H9 (cell line): ENCODE measurements around the gene MLYCD. TPM values are rescaled to one million over a fixed set of nuclear protein-coding genes. Genes with fewer than 3 reads are reported as not detected.

ENCODE experiments used
- DNase-seq: peaks from one replicate; pipeline ENCODE4 v3.0.0-alpha.2; 2017
- H2AFZ ChIP-seq: one replicate; pipeline ENCODE4 v1.6.1; 2013; ENCODE audit warnings: mild to moderate bottlenecking, low read length, control low read depth, moderate library complexity
- H2AK5ac ChIP-seq: 2 replicates; pipeline ENCODE4 v1.6.1; 2013; ENCODE audit warnings: low read length, control low read depth, mixed read lengths; ENCODE audit not compliant: insufficient read length
- H2BK120ac ChIP-seq: one replicate; pipeline ENCODE4 v1.6.1; 2013; ENCODE audit warnings: low read depth, mild to moderate bottlenecking, low read length, control low read depth, inconsistent platforms; ENCODE audit not compliant: poor library complexity, severe bottlenecking
- H2BK12ac ChIP-seq: 2 replicates; pipeline ENCODE4 v1.6.1; 2013; ENCODE audit warnings: low read length, control low read depth, mixed read lengths, low read depth; ENCODE audit not compliant: insufficient read length
- H2BK15ac ChIP-seq: 2 replicates; pipeline ENCODE4 v1.6.1; 2013; ENCODE audit warnings: low read depth, low read length, control low read depth
- H2BK20ac ChIP-seq: one replicate; pipeline ENCODE4 v1.6.1; 2013; ENCODE audit warnings: low read depth, mild to moderate bottlenecking, low read length, control low read depth, inconsistent platforms; ENCODE audit not compliant: poor library complexity, severe bottlenecking
- H2BK5ac ChIP-seq: 2 replicates; pipeline ENCODE4 v1.6.1; 2013; ENCODE audit warnings: low read length, control low read depth, mixed read lengths; ENCODE audit not compliant: insufficient read length
- H3K14ac ChIP-seq: 2 replicates; pipeline ENCODE4 v1.6.1; 2013; ENCODE audit warnings: low read length, control low read depth; ENCODE audit not compliant: insufficient read depth
- H3K18ac ChIP-seq: 2 replicates; pipeline ENCODE4 v1.6.1; 2013; ENCODE audit warnings: low read depth, mild to moderate bottlenecking, mixed read lengths, low read length, control low read depth; ENCODE audit not compliant: insufficient read length
- H3K23ac ChIP-seq: 2 replicates; pipeline ENCODE4 v1.6.1; 2013; ENCODE audit warnings: low read length, control low read depth, mixed read lengths, low read depth; ENCODE audit not compliant: insufficient read length
- H3K23me2 ChIP-seq: 2 replicates; pipeline ENCODE4 v1.6.1; 2013; ENCODE audit warnings: low read depth, mild to moderate bottlenecking, mixed read lengths, low read length, control low read depth; ENCODE audit not compliant: insufficient read length, poor library complexity, severe bottlenecking
- H3K27ac ChIP-seq: 2 replicates; pipeline ENCODE4 v1.5.1; 2013; ENCODE audit warnings: low read length, control low read depth, mixed read lengths, low read depth; ENCODE audit not compliant: insufficient read length
- H3K27me3 ChIP-seq: 2 replicates; pipeline ENCODE4 v1.6.1; 2013; ENCODE audit warnings: low read length, control low read depth, inconsistent platforms; ENCODE audit not compliant: insufficient read depth
- H3K4ac ChIP-seq: 2 replicates; pipeline ENCODE4 v1.6.1; 2013; ENCODE audit warnings: low read depth, mild to moderate bottlenecking, control low read depth, inconsistent platforms, low read length, moderate library complexity
- H3K4me1 ChIP-seq: 2 replicates; pipeline ENCODE4 v1.6.1; 2013; ENCODE audit warnings: low read length, control low read depth, inconsistent platforms; ENCODE audit not compliant: insufficient read depth
- H3K4me2 ChIP-seq: 2 replicates; pipeline ENCODE4 v1.6.1; 2013; ENCODE audit warnings: low read length, control low read depth, mixed read lengths; ENCODE audit not compliant: insufficient read length, insufficient read depth
- H3K56ac ChIP-seq: 2 replicates; pipeline ENCODE4 v1.6.1; 2013; ENCODE audit warnings: low read depth, mild to moderate bottlenecking, mixed read lengths, low read length, control low read depth; ENCODE audit not compliant: insufficient read length
- H3K79me1 ChIP-seq: 2 replicates; pipeline ENCODE4 v1.6.1; 2013; ENCODE audit warnings: low read depth, mild to moderate bottlenecking, moderate library complexity, low read length, control low read depth, inconsistent platforms; ENCODE audit not compliant: insufficient read depth, poor library complexity, severe bottlenecking
- H3K79me2 ChIP-seq: 2 replicates; pipeline ENCODE4 v1.6.1; 2013; ENCODE audit warnings: low read length, control low read depth, inconsistent platforms; ENCODE audit not compliant: insufficient read depth
- H3K9ac ChIP-seq: 2 replicates; pipeline ENCODE4 v1.6.1; 2013; ENCODE audit warnings: low read length, control low read depth, mixed read lengths; ENCODE audit not compliant: insufficient read length; ENCODE audit errors: extremely low read depth
- H3K9me3 ChIP-seq: one replicate; pipeline ENCODE4 v1.6.1; 2013; ENCODE audit warnings: low read depth, low read length, inconsistent platforms; ENCODE audit not compliant: control insufficient read depth
- H3T11ph ChIP-seq: one replicate; pipeline ENCODE4 v1.6.1; 2013; ENCODE audit warnings: mild to moderate bottlenecking, low read length, control low read depth, inconsistent platforms
- H4K20me1 ChIP-seq: one replicate; pipeline ENCODE4 v1.6.1; 2013; ENCODE audit not compliant: control insufficient read depth, insufficient read length, insufficient read depth
- H4K5ac ChIP-seq: 2 replicates; pipeline ENCODE4 v1.6.1; 2013; ENCODE audit warnings: low read depth, mild to moderate bottlenecking, mixed read lengths, low read length, control low read depth; ENCODE audit not compliant: insufficient read length
- H4K8ac ChIP-seq: replicated peaks from 2 replicates; pipeline ENCODE4 v1.6.1; 2013; ENCODE audit warnings: low read length, control low read depth, mixed read lengths, low read depth; ENCODE audit not compliant: insufficient read length
- H4K91ac ChIP-seq: 2 replicates; pipeline ENCODE4 v1.6.1; 2013; ENCODE audit warnings: low read depth, mild to moderate bottlenecking, moderate library complexity, mixed read lengths, low read length, control low read depth; ENCODE audit not compliant: insufficient read length
- H3K27ac Mint-ChIP-seq, 3 experiments: 2 replicates in 2 of 3; 3 replicates in 1 of 3; pipeline ENCODE4 v1.8.0; 2020 to 2021; ENCODE audit warnings: mixed read lengths in 3 of 3, mild to moderate bottlenecking in 1 of 3, moderate library complexity in 1 of 3
- H3K27me3 Mint-ChIP-seq: 2 replicates; pipeline ENCODE4 v1.8.0; 2021; ENCODE audit warnings: low read depth, mild to moderate bottlenecking, moderate library complexity, mixed read lengths
- H3K36me3 Mint-ChIP-seq, 3 experiments: 2 replicates in 2 of 3; 3 replicates in 1 of 3; pipeline ENCODE4 v1.8.0; 2020 to 2021; ENCODE audit warnings: low read depth in 3 of 3, mixed read lengths in 3 of 3; ENCODE audit not compliant: insufficient read depth in 1 of 3
- H3K4me1 Mint-ChIP-seq, 2 experiments: 2 replicates each; pipeline ENCODE4 v1.8.0; 2020; ENCODE audit warnings: mixed read lengths in 2 of 2
- H3K4me3 Mint-ChIP-seq, 2 experiments: 2 replicates in 1 of 2; 3 replicates in 1 of 2; pipeline ENCODE4 v1.8.0; 2020 to 2021; ENCODE audit warnings: mild to moderate bottlenecking in 2 of 2, mixed read lengths in 2 of 2, moderate library complexity in 1 of 2
- H3K9me3 Mint-ChIP-seq, 2 experiments: 2 replicates in 1 of 2; 3 replicates in 1 of 2; pipeline ENCODE4 v1.8.0; 2020; ENCODE audit warnings: mild to moderate bottlenecking in 2 of 2, mixed read lengths in 2 of 2, moderate library complexity in 1 of 2
- CTCF ChIP-seq: fragments of 200-600 bp; sonication (generic); conservative IDR thresholded peaks from 3 replicates; pipeline ENCODE4 v1.8.0; 2021; ENCODE audit warnings: antibody characterized with exemption, mild to moderate bottlenecking
- WGBS: extraction: QIAGEN DNeasy Blood & Tissue Kit; methylation state at CpG from one replicate; pipeline ENCODE4 v1.1.7; 2013; ENCODE audit warnings: missing lambda C conversion rate, low lambda C conversion rate, mixed read lengths; ENCODE audit not compliant: insufficient read length; ENCODE audit errors: extremely low coverage; 5-methylcytosine and 5-hydroxymethylcytosine counted together
- total RNA-seq: library from RNA; stranded (reverse); gene quantifications from 2 replicates; pipeline ENCODE4 v1.2.1, GENCODE V29; 2021

Gene MLYCD
- total RNA-seq, 1 experiment from 2014 or later, result 7.1 TPM

- Histone ChIP-seq H3K79me1 (no peaks in the 10 kb centered on the region), H3K27ac (no peak overlapping the region), H4K20me1 (no peaks in the 10 kb centered on the region), H3K9ac (no peak overlapping the region), H3K79me2 (no peaks in the 10 kb centered on the region), H2BK12ac (no peak overlapping the region), H3K27me3 (no peaks in the 10 kb centered on the region), H3K9me3 (no peaks in the 10 kb centered on the region), H2AFZ (no peak overlapping the region), H3K56ac (no peak overlapping the region), H2BK15ac (no peak overlapping the region), H3K4me2 (no peak overlapping the region), H4K91ac (no peak overlapping the region), H3K14ac (no peak overlapping the region), H4K5ac (no peak overlapping the region), H3K4me1 (no peaks in the 10 kb centered on the region), H2BK5ac (no peak overlapping the region), H3K23ac (no peak overlapping the region), H3K4ac (no peak overlapping the region), H2BK20ac (no peak overlapping the region), H3K23me2 (no peaks in the 10 kb centered on the region), H2AK5ac (no peak overlapping the region), H3T11ph (no peak overlapping the region), H4K8ac (no peak overlapping the region), H2BK120ac (no peak overlapping the region), H3K18ac (no peak overlapping the region)
- H3K4me1 Mint-ChIP-seq, result peaks cover 5 to 14% of the 10 kb centered on the region in 2 experiments
- peaks cover 12% of the 10 kb centered on the region for H3K27me3 Mint-ChIP-seq
- peaks cover 0 to 8% (median 6%) of the 10 kb centered on the region in 3 experiments; a peak in 4 of 7 replicates for H3K36me3 Mint-ChIP-seq
- no peak overlapping the region for H3K4me3 Mint-ChIP-seq
- no peak for TF ChIP-seq CTCF
- H3K9me3 Mint-ChIP-seq, result no peaks in the 10 kb centered on the region
- no peak overlapping the region for H3K27ac Mint-ChIP-seq
- WGBS, result no CpG with 5 or more reads among the region's 10 CpGs
- no peak for DNase-seq
Observed at GRCh38 chr16:83935858-83936255, 36.9 kb downstream of the MLYCD start.
